ENCODE measurements around the gene MEX3D.

DNA sequence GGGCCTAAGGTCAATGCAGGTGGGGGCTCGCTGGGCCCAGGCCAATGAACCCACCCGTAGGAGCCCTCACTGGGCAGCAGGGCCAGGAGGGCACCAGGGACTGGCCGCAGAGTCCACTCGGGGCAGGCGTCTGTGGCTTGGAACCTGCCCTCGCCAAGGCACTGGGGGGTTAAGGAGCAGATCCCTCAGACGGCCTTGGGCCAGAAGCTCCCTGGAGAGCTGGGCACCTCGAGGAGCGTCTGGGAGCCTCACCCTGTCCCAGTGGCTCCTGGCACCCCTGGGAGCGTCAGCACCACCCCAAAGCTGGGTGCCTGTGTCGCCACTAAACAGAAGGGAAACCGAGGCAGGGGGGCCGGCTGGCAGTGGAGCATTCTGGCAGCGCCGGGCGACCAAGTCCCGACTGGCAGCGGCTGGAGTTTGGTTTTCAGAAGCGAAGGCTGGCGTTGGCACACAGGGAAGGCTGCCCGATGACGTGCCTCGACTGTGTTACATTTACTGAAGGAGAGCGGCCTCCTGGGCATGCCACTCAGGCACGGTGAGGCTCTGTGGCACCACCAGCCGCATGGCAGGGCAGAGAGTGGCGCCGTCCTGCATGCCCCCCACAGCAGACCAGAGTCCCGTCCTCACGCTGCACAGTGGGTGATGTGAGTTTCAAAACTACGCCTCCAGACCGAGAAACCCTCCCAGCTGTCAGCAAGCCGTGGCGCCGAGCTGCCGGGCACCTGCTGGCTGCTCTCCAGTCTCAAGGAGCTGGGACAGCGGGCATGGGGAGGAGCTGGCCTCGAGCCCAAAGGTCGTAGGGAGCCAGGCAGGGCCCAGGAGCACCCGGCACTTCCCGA is 9.2 kb upstream of the MEX3D start:
- TF ChIP-seq RARB (CRISPR knock-in tag; IDR thresholded peaks at IDR 0.05): no peak
- TF ChIP-seq ARNTL (CRISPR knock-in tag; IDR thresholded peaks at IDR 0.05; ENCODE audit: borderline replicate concordance, low read depth): no peak
- TF ChIP-seq, protein P1, sequence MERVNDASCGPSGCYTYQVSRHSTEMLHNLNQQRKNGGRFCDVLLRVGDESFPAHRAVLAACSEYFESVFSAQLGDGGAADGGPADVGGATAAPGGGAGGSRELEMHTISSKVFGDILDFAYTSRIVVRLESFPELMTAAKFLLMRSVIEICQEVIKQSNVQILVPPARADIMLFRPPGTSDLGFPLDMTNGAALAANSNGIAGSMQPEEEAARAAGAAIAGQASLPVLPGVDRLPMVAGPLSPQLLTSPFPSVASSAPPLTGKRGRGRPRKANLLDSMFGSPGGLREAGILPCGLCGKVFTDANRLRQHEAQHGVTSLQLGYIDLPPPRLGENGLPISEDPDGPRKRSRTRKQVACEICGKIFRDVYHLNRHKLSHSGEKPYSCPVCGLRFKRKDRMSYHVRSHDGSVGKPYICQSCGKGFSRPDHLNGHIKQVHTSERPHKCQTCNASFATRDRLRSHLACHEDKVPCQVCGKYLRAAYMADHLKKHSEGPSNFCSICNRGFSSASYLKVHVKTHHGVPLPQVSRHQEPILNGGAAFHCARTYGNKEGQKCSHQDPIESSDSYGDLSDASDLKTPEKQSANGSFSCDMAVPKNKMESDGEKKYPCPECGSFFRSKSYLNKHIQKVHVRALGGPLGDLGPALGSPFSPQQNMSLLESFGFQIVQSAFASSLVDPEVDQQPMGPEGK (CRISPR knock-in tag; IDR thresholded peaks at IDR 0.05; ENCODE audit: borderline replicate concordance): no peak
- no peak for TF ChIP-seq ZFP30 (CRISPR knock-in tag; IDR thresholded peaks at IDR 0.05)
- TF ChIP-seq SNAI2 (CRISPR knock-in tag; IDR thresholded peaks at IDR 0.05): no peak
- TF ChIP-seq ZFP3 (CRISPR knock-in tag; IDR thresholded peaks at IDR 0.05): no peak
- TF ChIP-seq ESRRG (CRISPR knock-in tag; IDR thresholded peaks at IDR 0.05): no peak
- TF ChIP-seq, protein P2, sequence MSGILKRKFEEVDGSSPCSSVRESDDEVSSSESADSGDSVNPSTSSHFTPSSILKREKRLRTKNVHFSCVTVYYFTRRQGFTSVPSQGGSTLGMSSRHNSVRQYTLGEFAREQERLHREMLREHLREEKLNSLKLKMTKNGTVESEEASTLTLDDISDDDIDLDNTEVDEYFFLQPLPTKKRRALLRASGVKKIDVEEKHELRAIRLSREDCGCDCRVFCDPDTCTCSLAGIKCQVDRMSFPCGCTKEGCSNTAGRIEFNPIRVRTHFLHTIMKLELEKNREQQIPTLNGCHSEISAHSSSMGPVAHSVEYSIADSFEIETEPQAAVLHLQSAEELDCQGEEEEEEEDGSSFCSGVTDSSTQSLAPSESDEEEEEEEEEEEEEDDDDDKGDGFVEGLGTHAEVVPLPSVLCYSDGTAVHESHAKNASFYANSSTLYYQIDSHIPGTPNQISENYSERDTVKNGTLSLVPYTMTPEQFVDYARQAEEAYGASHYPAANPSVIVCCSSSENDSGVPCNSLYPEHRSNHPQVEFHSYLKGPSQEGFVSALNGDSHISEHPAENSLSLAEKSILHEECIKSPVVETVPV (CRISPR knock-in tag; IDR thresholded peaks at IDR 0.05): no peak
- TF ChIP-seq ZNF8 (CRISPR knock-in tag; IDR thresholded peaks at IDR 0.05): no peak
- no peak for TF ChIP-seq GLIS3 (CRISPR knock-in tag; IDR thresholded peaks at IDR 0.05)
- TF ChIP-seq, protein P3, sequence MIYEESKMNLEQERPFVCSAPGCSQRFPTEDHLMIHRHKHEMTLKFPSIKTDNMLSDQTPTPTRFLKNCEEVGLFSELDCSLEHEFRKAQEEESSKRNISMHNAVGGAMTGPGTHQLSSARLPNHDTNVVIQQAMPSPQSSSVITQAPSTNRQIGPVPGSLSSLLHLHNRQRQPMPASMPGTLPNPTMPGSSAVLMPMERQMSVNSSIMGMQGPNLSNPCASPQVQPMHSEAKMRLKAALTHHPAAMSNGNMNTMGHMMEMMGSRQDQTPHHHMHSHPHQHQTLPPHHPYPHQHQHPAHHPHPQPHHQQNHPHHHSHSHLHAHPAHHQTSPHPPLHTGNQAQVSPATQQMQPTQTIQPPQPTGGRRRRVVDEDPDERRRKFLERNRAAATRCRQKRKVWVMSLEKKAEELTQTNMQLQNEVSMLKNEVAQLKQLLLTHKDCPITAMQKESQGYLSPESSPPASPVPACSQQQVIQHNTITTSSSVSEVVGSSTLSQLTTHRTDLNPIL (CRISPR knock-in tag; IDR thresholded peaks at IDR 0.05; ENCODE audit: low read depth): no peak
- TF ChIP-seq ZC3H10 (CRISPR knock-in tag; IDR thresholded peaks at IDR 0.05): no peak
